HuH-7 (cell line): ENCODE data around the gene SLC48A1.

Experiments
- DNase-seq: peaks from one replicate; pipeline ENCODE4 v3.0.0; 2011; ENCODE audit warnings: low spot score

SLC48A1 gene

GRCh38 chr12:47744778-47745436 is 28.1 kb upstream of the SLC48A1 start:
- no peak for DNase-seq

- DNase-seq = no peak
Observed at GRCh38 chr12:47745485-47746041, 27.5 kb upstream of the SLC48A1 start.

- no peak for DNase-seq
Observed at GRCh38 chr12:47746073-47746472, 27.0 kb upstream of the SLC48A1 start.

DNA sequence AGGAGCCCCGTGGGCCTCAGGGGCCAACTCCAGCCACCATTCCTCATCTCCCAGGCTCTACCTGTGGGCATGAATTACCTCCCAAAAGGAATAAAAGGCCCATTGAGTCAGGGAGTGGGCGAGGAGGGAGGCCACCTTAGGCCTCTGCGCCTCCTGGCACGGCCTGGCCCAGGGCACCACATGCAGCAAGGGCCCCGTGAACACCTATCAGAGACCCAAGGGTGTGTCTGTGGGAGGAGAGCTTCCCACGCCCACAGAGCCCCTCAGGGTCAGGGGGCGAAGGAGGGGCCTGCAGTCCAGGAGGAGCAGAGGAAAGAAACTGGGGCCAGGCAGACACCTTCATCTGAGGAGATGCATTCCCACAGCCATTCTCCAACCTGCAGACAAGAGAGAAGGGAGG is 26.5 kb upstream of the SLC48A1 start:
- DNase-seq = no peak

GRCh38 chr12:47747126-47747525 is 25.9 kb upstream of the SLC48A1 start:
- no peak for DNase-seq

DNA sequence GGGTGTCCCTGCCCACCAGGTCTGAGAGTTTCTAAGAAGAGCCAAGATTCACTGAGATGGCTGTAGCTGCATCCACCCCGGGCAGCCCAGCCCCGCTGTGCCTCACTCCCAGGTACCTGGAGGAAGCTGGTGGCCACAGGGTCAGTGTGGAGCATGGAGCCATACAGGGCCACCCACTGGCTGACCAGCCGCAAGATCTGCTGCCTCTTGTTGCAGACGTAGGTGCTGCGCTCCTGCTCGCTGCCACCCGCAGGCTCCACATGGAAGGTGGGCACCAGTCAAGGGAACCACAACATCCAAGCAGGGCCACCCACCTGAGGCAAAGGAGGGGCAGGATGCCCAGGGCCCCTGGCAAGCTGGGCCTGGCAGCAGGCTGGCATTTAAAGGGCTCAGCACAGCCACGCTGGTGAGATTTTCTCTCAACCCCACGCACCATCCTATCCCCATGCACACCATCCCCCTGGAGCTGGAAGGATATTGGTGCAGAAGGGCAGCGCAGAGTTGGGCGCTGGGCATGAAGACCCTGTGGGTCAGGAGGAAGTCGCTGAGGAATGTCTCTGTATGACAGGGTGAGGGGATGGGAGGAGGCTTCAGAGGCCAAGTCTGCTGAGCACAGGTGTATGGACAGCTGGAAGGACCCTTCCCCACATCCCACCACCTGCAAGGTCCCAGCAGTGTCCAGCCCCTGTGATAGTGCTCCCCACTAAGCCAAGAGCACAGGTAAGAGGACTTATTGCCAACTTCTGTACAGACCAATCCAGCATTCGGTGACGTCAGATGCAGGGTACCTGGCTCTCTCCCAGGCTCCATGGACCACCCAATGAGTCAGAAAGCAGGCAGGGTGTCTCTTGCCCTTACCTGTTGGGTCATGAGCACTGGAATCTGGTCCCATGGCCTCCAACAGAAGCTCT is 25.2 kb upstream of the SLC48A1 start:
- no peak for DNase-seq

DNA sequence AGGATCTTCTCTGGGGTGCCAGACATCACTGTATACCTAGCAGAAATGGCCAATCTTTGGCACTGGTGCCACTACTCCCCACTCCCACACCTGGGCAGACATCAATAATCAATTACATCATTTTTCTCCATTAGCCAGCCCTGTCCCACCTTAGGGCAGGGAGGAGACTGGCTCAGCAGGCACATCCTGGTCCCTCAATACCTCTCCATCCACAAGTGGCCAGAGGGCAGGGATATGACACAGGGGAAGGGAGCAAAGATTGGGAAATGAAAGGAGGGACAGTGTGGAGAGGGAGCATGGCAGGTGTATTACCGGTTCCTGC is 24.6 kb upstream of the SLC48A1 start:
- DNase-seq = no peak

GRCh38 chr12:47748899-47749298 is 24.1 kb upstream of the SLC48A1 start:
- no peak for DNase-seq

DNA sequence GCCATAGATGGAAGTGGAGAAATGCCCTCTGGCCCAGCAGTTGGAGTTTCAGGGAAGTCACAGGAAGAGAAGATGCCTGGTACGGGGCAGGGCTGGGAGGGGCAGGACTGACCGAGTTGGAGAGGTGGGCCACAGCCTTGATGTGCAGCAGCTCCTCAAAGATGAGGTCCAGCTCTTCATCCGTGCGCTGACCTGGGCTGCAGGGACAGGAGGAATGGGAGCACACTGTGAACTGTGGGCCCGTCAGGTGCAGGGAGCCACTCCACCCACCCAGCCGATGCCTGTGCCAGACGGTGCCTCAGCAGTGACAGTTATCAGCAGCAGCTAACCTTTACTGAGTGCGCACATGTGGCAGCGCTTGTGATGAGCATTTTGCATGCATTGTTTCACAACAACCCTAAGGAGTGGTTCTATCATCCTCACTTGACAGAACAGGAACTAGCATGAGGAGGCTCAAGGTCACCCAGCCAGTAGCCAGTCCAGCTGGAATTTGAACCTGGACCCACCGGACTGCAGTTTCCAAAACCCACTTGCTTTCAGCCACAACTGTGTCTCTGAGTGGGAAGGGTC is 22.7 kb upstream of the SLC48A1 start:
- DNase-seq = no peak

DNA sequence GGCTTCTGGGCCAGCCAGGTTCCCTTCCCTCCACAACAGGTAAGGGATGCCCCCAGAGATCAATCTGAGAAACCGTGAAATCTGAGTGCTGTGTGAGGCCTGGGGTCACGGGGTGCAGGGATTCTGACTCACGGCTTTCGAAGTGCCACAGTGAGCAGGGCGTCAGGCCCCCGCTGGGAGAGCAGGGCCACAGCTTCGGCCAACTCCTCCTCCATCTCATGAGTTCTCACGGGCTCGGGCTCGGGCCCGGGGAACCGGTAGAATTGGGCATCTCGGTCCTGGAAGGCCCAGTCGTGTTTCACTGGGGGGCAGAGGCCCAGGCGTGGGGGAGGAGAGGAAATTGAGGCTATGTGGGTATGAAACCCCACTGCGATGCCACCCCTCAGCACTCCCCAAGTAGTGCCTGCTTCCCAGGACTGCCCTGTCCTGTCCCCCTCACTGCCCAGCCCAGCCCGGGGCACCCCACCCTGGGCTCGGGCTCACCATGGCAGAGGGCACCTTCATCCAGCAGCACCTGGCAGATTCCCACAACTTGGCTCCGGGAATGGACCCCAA is 22.0 kb upstream of the SLC48A1 start:
- no peak for DNase-seq

GRCh38 chr12:47751561-47751960 is 21.5 kb upstream of the SLC48A1 start:
- no peak for DNase-seq

DNA sequence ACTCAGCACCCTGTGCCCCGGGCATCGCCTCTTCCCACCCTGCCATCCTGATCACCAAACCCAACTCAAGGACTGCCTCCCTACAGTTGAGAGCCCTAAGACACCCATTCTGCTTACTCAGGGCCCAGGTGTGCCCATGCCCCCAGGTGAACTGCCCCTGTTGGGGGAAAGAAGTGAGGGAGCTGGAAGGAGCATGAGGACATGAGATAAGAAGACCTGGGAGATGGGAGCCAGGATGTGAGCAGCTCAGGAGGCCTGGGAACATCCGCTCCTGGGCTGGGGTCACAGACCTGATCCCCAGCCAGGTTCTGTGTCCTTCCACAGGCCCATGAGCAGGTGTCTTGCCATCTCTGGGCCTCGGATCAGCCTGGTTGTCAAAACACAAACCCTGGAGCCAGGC is 20.9 kb upstream of the SLC48A1 start:
- no peak for DNase-seq

DNA sequence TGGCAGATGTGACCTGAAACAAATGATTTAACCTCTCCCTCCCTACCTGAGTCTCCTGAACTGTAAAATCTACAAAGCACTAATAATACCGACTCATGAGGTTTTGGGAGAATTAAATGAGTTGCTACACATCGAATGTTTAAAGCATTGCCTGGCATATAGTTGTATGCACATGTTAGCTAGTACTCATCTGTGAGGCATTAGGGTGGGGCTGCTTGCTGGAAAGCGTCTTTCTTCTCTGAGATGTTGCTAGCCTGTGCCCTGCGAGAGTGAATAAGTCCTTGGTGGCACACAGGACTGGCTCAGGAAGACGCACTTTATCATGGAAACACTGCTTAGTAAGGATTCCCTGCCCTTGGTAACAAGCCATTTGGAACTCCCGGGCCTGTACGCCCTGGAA is 20.5 kb upstream of the SLC48A1 start:
- no peak for DNase-seq

GRCh38 chr12:47753021-47754001 is 19.7 kb upstream of the SLC48A1 start:
- no peak for DNase-seq

GRCh38 chr12:47754126-47754525 is 18.9 kb upstream of the SLC48A1 start:
- DNase-seq = no peak

DNA sequence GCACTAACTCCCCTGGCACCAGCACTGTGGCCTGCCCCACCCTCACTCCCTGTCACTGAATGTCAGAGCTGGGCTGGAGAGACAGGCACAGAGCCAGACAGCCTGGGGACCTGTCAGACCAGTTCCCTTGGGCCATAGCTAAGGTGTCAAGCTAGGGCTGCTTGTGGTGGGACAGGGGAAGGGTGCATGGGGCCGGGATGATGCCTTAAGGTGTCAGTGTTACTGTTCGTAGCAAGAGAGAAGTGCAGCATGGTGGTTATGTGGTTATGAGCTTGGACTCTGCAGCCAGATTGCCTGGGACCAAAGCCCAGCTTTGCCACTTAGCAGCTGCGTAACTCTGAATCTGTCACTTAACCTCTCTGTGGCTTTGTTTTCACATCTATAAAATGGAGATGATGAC is 18.2 kb upstream of the SLC48A1 start:
- DNase-seq = no peak

- DNase-seq = no peak
Observed at GRCh38 chr12:47755655-47756562, 17.1 kb upstream of the SLC48A1 start.

DNA sequence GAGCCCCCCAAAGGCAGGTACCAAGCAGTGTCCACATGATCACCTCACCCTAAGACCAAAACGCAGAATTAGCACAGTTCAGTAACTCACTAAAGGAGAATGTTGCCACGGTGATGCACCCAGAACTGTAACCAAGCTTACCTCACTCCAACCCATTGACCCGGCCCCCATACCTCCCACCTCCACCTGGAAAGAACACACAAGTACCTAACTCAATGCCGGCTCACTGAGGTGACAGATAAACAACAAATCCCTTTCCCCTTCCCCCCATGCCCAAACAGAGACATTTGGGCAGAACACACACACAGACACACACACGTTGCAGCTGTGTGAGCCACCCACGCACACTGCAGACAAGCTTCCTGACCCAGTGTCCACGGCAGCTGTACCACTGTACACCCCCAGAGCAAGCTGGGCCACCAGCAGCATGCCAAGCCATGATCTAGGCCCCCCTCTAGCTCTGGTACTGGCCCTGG is 15.6 kb upstream of the SLC48A1 start:
- no peak for DNase-seq

DNA sequence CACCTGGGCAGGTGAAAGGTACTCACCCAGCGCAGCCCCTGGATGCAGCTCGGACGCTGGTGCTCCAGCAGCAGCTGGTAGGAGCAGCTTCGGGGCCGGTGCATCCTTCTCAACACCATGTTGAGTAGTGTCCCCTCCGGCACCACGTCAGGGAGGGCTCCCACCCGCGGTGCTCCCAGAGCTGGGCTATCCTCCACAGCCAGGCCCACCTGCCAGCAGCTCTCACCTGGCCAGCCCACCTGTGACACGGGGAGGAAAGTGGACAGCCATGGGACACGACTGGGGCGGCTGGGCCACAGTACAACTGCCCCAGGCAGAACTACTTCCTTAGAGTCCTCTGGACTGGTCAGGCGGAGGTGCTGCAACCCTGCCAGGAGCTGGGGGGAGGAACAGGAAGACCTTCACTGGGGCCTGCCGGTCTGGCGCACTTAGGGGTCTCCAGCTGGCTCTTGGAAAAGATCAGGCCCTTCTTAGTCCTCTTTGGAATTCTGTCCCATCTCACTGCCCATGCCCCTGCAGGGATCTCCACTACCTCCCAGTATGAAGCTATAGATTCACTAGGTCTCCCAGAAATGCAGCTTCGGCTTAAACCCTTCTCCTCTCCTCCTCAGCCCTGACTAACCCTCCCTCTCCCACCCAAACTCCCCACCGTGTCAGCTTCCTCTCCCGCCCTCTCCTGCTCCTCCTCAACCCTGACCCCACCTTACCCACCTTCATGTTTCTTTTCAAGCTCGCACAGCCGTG is 15.0 kb upstream of the SLC48A1 start:
- DNase-seq = no peak

GRCh38 chr12:47758584-47758833 is 14.5 kb upstream of the SLC48A1 start:
- no peak for DNase-seq
